Keratinocyte (primary cell): ENCODE data around the gene AGTRAP. TPM values are rescaled to one million over a fixed set of nuclear protein-coding genes. Genes with fewer than 3 reads are reported as not detected.

ENCODE experiments used
- DNase-seq: peaks from one replicate; pipeline ENCODE4 v3.0.0-alpha.2; 2011; ENCODE audit warnings: low read depth, missing footprints, low spot score
- FAIRE-seq: peaks from 2 replicates; lab custom pipeline; 2011; peaks lifted over from hg19 to GRCh38; lab: Jason Lieb, UNC
- H2AFZ ChIP-seq: 2 replicates; pipeline ENCODE4 v1.6.0; 2012; ENCODE audit warnings: low read length, control low read depth, inconsistent platforms; ENCODE audit not compliant: control insufficient read depth
- H3K27ac ChIP-seq: 2 replicates; pipeline ENCODE4 v1.5.1; 2011; ENCODE audit warnings: low read length; ENCODE audit not compliant: control insufficient read depth, insufficient read depth
- H3K27me3 ChIP-seq: 3 replicates; pipeline ENCODE4 v1.6.0; 2011; ENCODE audit warnings: low read length; ENCODE audit not compliant: control insufficient read depth, insufficient read depth; ENCODE audit errors: extremely low read depth
- H3K36me3 ChIP-seq, 2 experiments: 2 replicates in 1 of 2; 3 replicates in 1 of 2; pipeline ENCODE4 v1.5.1; 2011; ENCODE audit warnings: low read length in 2 of 2, mild to moderate bottlenecking in 1 of 2; ENCODE audit not compliant: control insufficient read depth in 2 of 2, insufficient read depth in 2 of 2; ENCODE audit errors: extremely low read depth in 1 of 2
- H3K4me1 ChIP-seq: 3 replicates; pipeline ENCODE4 v1.5.1; 2011; ENCODE audit warnings: low read length; ENCODE audit not compliant: control insufficient read depth, insufficient read depth; ENCODE audit errors: extremely low read depth
- H3K4me2 ChIP-seq: 3 replicates; pipeline ENCODE4 v1.6.0; 2011; ENCODE audit warnings: low read depth, low read length; ENCODE audit not compliant: control insufficient read depth, insufficient read depth; ENCODE audit errors: extremely low read depth
- H3K4me3 ChIP-seq, 3 experiments: fragments of 200-600 bp in 1 of 3; sonication (generic) in 1 of 3; 2 replicates in 2 of 3; 3 replicates in 1 of 3; pipeline ENCODE4 v1.5.1; 2011 to 2016; ENCODE audit warnings: low read length in 3 of 3, mild to moderate bottlenecking in 3 of 3, control low read depth in 2 of 3, inconsistent platforms in 1 of 3, low read depth in 1 of 3, mixed read lengths in 1 of 3, mixed run types in 1 of 3, moderate library complexity in 1 of 3; ENCODE audit not compliant: control insufficient read depth in 2 of 3, insufficient read depth in 2 of 3; ENCODE audit errors: extremely low read depth in 1 of 3
- H3K79me2 ChIP-seq: 2 replicates; pipeline ENCODE4 v1.6.0; 2012; ENCODE audit warnings: low read length; ENCODE audit not compliant: control insufficient read depth, insufficient read depth
- H3K9ac ChIP-seq: 3 replicates; pipeline ENCODE4 v1.6.0; 2011; ENCODE audit warnings: low read length; ENCODE audit not compliant: control insufficient read depth, insufficient read depth; ENCODE audit errors: extremely low read depth
- H3K9me1 ChIP-seq: 3 replicates; pipeline ENCODE4 v1.6.0; 2011; ENCODE audit warnings: low read length; ENCODE audit not compliant: control insufficient read depth, insufficient read depth; ENCODE audit errors: extremely low read depth
- H3K9me3 ChIP-seq: 2 replicates; pipeline ENCODE4 v1.5.1; 2012; ENCODE audit warnings: low read depth, low read length; ENCODE audit not compliant: control insufficient read depth
- H4K20me1 ChIP-seq: 3 replicates; pipeline ENCODE4 v1.6.0; 2011; ENCODE audit warnings: low read length; ENCODE audit not compliant: control insufficient read depth, insufficient read depth; ENCODE audit errors: extremely low read depth
- CTCF ChIP-seq, 3 experiments: IDR thresholded peaks in 1 of 3; conservative IDR thresholded peaks in 1 of 3; optimal IDR thresholded peaks in 1 of 3; 2 replicates in 2 of 3; 3 replicates in 1 of 3; pipeline versions ENCODE3 to v1.5.1; 2011; ENCODE audit warnings: low read length in 3 of 3, mild to moderate bottlenecking in 3 of 3, moderate library complexity in 2 of 3, control low read depth in 1 of 3, inconsistent platforms in 1 of 3; ENCODE audit not compliant: insufficient read depth in 2 of 3; ENCODE audit errors: extremely low read depth in 1 of 3
- EZH2 ChIP-seq: IDR thresholded peaks from one replicate; pipeline ENCODE4 v1.6.1; 2012; ENCODE audit warnings: inconsistent platforms, mild to moderate bottlenecking, low read length, moderate library complexity
- dilution Hi-C: fragments of 300-500 bp; cut with MboI; formaldehyde crosslinking; loops from one replicate; pipeline ENCODE4 v1.7.0; 2020; ENCODE audit warnings: low sequenced_read_pairs; ENCODE audit not compliant: extremely low pct_ligation_motif_present
- polyA plus RNA-seq, 5 experiments: library from polyadenylated mRNA; depleted of rRNA in 3 of 5; stranded (reverse) in 3 of 5; stranded (forward) in 1 of 5; unstranded in 1 of 5; fragments of >200 nt; gene quantifications; 1 replicate in 1 of 5; 2 replicates in 3 of 5; 3 replicates in 1 of 5; pipeline versions ENCODE4 v1.2.1 to v1.2.3, GENCODE V29; 2011 to 2012; ENCODE audit warnings: missing spikeins in 2 of 5, low read depth in 1 of 5, low replicate concordance in 1 of 5

The AGTRAP gene
- polyA plus RNA-seq, 1 donor (not counting 4 experiments of a cell fraction or from before 2014, with no cell fraction given), result 36.7 TPM

GRCh38 chr1:11781297-11781696 lies 45.4 kb downstream of the AGTRAP start:
- TF ChIP-seq EZH2 (no peak), CTCF (optimal IDR thresholded peaks at IDR 0.05 in 1 of 3, IDR thresholded peaks at IDR 0.05 in 1 of 3, conservative IDR thresholded peaks at IDR 0.05 in 1 of 3; ENCODE audit: extremely low read depth in 1 of 3, insufficient read depth in 2 of 3, low read length in 3 of 3) (no peak)
- Histone ChIP-seq H3K79me2 (no peaks in the 10 kb centered on the region), H3K27ac (no peak overlapping the region), H2AFZ (no peak overlapping the region), H3K9ac (no peak overlapping the region), H3K9me1 (no peaks in the 10 kb centered on the region), H3K9me3 (no peaks in the 10 kb centered on the region), H4K20me1 (no peaks in the 10 kb centered on the region), H3K4me3 (no peak overlapping the region), H3K27me3 (no peaks in the 10 kb centered on the region), H3K36me3 (no peaks in the 10 kb centered on the region), H3K4me2 (no peak overlapping the region), H3K4me1 (peaks cover 4% of the 10 kb centered on the region)
- dilution Hi-C loops, result no loop called here
- FAIRE-seq, result no peak
- DNase-seq, result no peak

DNA sequence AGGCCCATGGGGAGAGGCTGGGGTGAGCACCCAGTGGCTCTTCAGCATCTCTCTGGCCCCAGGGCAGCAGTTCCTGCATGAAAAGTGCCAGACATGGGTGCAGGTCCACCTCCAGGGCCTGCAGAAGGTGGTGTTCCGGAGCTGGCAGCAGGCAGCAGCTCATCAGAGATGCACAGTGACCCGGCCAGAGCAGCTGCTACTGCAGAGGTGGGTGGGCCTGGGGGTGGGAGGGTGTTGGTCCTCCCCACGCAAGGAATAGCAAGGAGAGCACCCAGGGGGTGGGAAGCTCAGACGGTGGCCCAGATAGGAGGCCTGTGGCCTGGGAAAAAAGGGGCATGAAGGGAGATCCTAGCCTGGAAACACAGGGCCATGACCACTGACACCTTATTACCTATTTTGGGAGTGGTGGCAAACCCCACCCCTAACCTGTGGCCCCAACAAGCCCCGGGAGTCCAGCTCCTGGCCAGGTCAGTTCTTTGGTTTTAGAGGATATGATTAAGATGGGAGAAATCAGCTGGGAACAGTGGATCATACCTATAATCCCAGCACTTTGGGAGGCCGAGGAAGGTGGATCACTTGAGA lies 46.3 kb downstream of the AGTRAP start:
- H2AFZ ChIP-seq, result no peak overlapping the region
- no peak overlapping the region for H3K27ac ChIP-seq
- no peak overlapping the region for H3K9ac ChIP-seq
- H4K20me1 ChIP-seq, result no peaks in the 10 kb centered on the region
- H3K36me3 ChIP-seq, result no peaks in the 10 kb centered on the region
- dilution Hi-C loops, result no loop called here
- no peaks in the 10 kb centered on the region for H3K27me3 ChIP-seq
- no peak overlapping the region for H3K4me2 ChIP-seq
- no peaks in the 10 kb centered on the region for H3K9me3 ChIP-seq
- H3K4me3 ChIP-seq, result no peak overlapping the region
- peaks cover 4% of the 10 kb centered on the region for H3K4me1 ChIP-seq
- no peaks in the 10 kb centered on the region for H3K9me1 ChIP-seq
- no peaks in the 10 kb centered on the region for H3K79me2 ChIP-seq
- TF ChIP-seq CTCF (optimal IDR thresholded peaks at IDR 0.05 in 1 of 3, IDR thresholded peaks at IDR 0.05 in 1 of 3, conservative IDR thresholded peaks at IDR 0.05 in 1 of 3; ENCODE audit: extremely low read depth in 1 of 3, insufficient read depth in 2 of 3, low read length in 3 of 3) (no peak), EZH2 (no peak)
- DNase-seq (no peak), FAIRE-seq (no peak)
